Left lung (tissue), 10 donors: ENCODE results near the gene FLNA. TPM values are rescaled to one million over a fixed set of nuclear protein-coding genes. Genes with fewer than 3 reads are reported as not detected.

Experiments used
- ATAC-seq: fragments of 200-7000 bp; cut with Tn5 transposase; one replicate; pipeline ENCODE4 v1.9.1; 2020; ENCODE audit warnings: moderate library complexity
- DNase-seq, 4 donors: peaks; one replicate each; pipeline ENCODE4 v3.0.0-alpha.2; 2013 to 2020
- H3K27ac ChIP-seq, 2 donors: fragments of 200-600 bp; sonication (generic) in 1 of 2; one replicate each; pipeline versions ENCODE4 v1.5.0 to v1.8.0; 2020 to 2021
- H3K27me3 ChIP-seq, 2 donors: fragments of 200-600 bp; sonication (generic) in 1 of 2; one replicate each; pipeline versions ENCODE4 v1.5.0 to v1.8.0; 2020 to 2021
- H3K36me3 ChIP-seq, 2 donors: fragments of 200-600 bp; sonication (generic) in 1 of 2; one replicate each; pipeline versions ENCODE4 v1.5.0 to v1.8.0; 2020 to 2021
- H3K4me1 ChIP-seq, 2 donors: fragments of 200-600 bp; one replicate each; pipeline ENCODE4 v1.8.0; 2021
- H3K4me3 ChIP-seq, 2 donors: fragments of 200-600 bp; sonication (generic) in 1 of 2; one replicate each; pipeline versions ENCODE4 v1.5.0 to v1.8.0; 2020 to 2021; ENCODE audit warnings: mild to moderate bottlenecking in 1 of 2
- H3K9me3 ChIP-seq, 2 donors: fragments of 200-600 bp; sonication (generic) in 1 of 2; one replicate each; pipeline versions ENCODE4 v1.5.0 to v1.8.0; 2020 to 2021
- CTCF ChIP-seq, 2 donors: fragments of 200-600 bp; sonication (generic) in 1 of 2; IDR thresholded peaks; one replicate each; pipeline versions ENCODE4 v1.5.0 to v1.8.0; 2021; ENCODE audit warnings: antibody characterized with exemption in 2 of 2
- intact Hi-C, 2 donors: fragments of 100-400 bp; cut with DNase I; formaldehyde crosslinking; loops; one replicate each; pipeline versions ENCODE4 v1.11.2 to v1.14.2; 2022
- polyA plus RNA-seq, 6 donors: library from polyadenylated mRNA; unstranded; fragments of 120-200 nt; gene quantifications; one replicate each; pipeline ENCODE4 v1.2.1, GENCODE V29; 2013; ENCODE audit not compliant: insufficient read length in 6 of 6
- total RNA-seq, 2 donors: library from RNA; stranded (reverse); fragmentation: NEBNext Ultra II Directional; extraction: Animal tissue kit (Norgen Biotek cat#: 25700); gene quantifications; one replicate each; pipeline ENCODE4 v1.2.1, GENCODE V29; 2021
- donor health status: DM: no; HTN: yes; CAD: no.
- donor health status: DM: no; HTN: no; CAD: no.

FLNA gene
- total and polyA plus RNA-seq, 8 donors: 434 to 1,793 (median 576) TPM

DNA sequence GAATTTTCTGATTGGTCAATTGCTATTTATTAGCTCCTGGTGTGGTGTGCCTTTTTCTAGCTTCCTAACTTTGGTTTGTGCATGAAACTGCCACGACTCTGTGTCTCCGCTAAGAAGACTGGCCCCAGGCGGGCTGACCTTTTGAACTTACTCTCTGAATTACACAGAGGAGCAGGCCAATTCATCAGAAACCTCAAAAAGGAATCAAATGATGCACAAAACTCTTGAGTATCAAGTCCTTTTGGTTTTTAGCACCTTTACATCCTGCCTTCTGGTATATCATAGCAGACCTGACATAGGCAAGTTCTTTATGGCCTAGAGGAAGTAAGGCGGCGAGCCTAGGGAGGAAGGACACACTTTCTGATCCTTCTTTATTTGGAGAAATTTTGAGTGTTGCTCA, 61.3 kb downstream of the FLNA start:
- Histone ChIP-seq H3K27ac (no peak overlapping the region), H3K36me3 (no peaks in the 10 kb centered on the region), H3K9me3 (no peaks in the 10 kb centered on the region), H3K4me3 (no peak overlapping the region), H3K4me1 (peaks cover 0 to 4% of the 10 kb centered on the region in 2 donors), H3K27me3 (no peaks in the 10 kb centered on the region)
- ATAC-seq (no peak), DNase-seq (no peak)
- intact Hi-C loops: no loop called here
- no peak for TF ChIP-seq CTCF (IDR thresholded peaks at IDR 0.05)

- TF ChIP-seq CTCF (IDR thresholded peaks at IDR 0.05): no peak
- ATAC-seq: no peak
Measured at GRCh38 chrX:154312116-154312515, 62.3 kb downstream of the FLNA start.

GRCh38 chrX:154310616-154311536, 63.6 kb downstream of the FLNA start:
- DNase-seq (no peak), ATAC-seq (no peak)
- no peaks in the 10 kb centered on the region for H3K27me3 ChIP-seq
- TF ChIP-seq CTCF (IDR thresholded peaks at IDR 0.05): no peak
- no peaks in the 10 kb centered on the region for H3K9me3 ChIP-seq
- intact Hi-C loops: no loop called here
- no peak overlapping the region for H3K4me3 ChIP-seq
- no peak overlapping the region for H3K27ac ChIP-seq
- H3K4me1 ChIP-seq: peaks cover 0 to 4% of the 10 kb centered on the region in 2 donors
- no peaks in the 10 kb centered on the region for H3K36me3 ChIP-seq

More at GRCh38 chrX:154312116-154312515, 62.3 kb downstream of the FLNA start:
- H3K9me3 ChIP-seq: no peaks in the 10 kb centered on the region
- intact Hi-C loops: no loop called here
- H3K27me3 ChIP-seq: no peaks in the 10 kb centered on the region
- H3K36me3 ChIP-seq: no peaks in the 10 kb centered on the region
- no peak for DNase-seq
- H3K4me1 ChIP-seq: peaks cover 0 to 4% of the 10 kb centered on the region in 2 donors
- H3K4me3 ChIP-seq: no peak overlapping the region
- H3K27ac ChIP-seq: no peak overlapping the region

DNA sequence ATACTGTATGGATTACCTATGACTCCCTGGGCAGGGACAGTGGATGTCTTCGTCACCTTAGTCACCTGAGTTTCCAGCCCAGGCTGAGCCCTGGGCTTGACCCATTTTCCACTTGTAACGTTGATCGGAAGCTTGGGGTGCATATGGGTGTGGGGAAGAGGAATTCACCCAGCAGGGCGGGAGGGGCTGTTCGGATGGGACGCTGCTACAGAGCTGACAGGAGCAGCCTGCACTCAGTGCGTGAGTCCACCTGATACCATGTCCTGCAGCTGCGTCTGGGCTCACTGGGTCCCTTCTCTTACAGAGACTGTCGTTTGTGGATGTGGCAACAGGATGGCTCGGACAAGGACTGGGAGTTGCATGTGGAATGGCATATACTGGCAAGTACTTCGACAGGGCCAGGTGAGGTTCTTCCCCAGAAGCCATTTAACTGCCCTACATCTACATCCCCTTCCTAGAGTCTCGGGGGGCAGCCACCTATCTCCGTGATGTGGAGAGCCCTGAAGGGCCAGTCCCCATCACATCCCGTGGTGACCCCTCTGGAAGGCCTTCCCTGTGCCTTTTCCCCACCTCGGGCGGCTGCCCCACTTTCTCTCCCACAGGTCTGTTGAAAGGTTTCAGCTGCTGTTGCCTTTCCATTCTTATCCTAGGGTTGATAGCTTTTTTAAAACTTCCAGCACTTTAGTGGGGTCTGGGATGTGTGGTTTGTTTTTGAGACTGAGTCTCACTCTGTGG, 65.2 kb downstream of the FLNA start:
- no peak for TF ChIP-seq CTCF (IDR thresholded peaks at IDR 0.05)
- Histone ChIP-seq H3K4me3 (no peak overlapping the region), H3K4me1 (peaks cover 0 to 4% of the 10 kb centered on the region in 2 donors), H3K27ac (no peak overlapping the region), H3K36me3 (no peaks in the 10 kb centered on the region), H3K9me3 (no peaks in the 10 kb centered on the region), H3K27me3 (no peaks in the 10 kb centered on the region)
- intact Hi-C loops: no loop called here
- DNase-seq (no peak), ATAC-seq (no peak)
